ENCODE measurements around the gene ATXN10. TPM values are rescaled to one million over a fixed set of nuclear protein-coding genes. Genes with fewer than 3 reads are reported as not detected.

ATXN10 gene
- total RNA-seq, 1 experiment from 2014 or later = 135 TPM

DNA sequence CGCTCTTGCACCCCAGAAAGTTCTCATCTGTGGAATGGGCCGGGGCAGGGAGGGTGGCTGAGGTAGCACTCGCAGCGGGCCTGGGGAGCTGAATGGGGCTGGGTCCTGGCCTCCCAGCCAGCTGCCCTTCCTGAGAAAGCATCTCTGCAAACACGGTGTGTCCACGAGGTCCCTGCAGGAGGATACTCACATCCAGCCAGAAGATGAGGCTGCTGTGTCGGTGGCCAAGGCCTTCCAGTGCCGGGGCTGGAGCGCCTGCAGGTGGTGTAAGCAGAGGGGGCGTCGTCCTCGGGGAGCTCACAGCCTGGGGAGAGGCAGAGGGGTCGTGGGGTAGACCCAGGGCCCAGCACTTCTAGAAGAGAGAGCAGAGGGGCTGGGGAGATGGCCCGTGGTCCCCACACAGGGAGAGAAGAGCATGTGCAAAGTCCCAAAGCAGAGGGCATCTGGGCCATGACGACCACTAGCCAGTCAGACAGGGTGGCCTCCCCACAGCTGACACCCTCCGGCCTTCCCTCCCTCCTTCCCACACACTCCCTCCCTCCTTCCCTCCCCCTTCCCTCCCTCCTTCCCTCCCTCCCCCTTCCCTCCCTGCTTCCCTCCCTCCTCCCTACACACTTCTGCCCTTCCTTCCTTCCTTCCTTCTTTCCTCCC lies 207.4 kb downstream of the ATXN10 start:
- Histone ChIP-seq H3K9me2 (ENCODE audit: insufficient read depth) (no peaks in the 10 kb centered on the region), H3K27me3 (ENCODE audit: insufficient read depth, low read length) (no peaks in the 10 kb centered on the region), H3K79me2 (ENCODE audit: insufficient read depth, low read length) (no peaks in the 10 kb centered on the region), H3K36me3 (ENCODE audit: control insufficient read depth in 1 of 2, insufficient read depth in 2 of 2, low read length in 2 of 2) (no peaks in the 10 kb centered on the region), H3K9ac (ENCODE audit: low read length) (no peak overlapping the region), H3K4me3 (replicated peaks in 1 of 2; ENCODE audit: low read depth in 1 of 2, low read length in 2 of 2) (no peak overlapping the region), H3K4me1 (ENCODE audit: control insufficient read depth in 1 of 2, insufficient read depth in 2 of 2, low read length in 2 of 2) (peaks cover 4 to 14% of the 10 kb centered on the region in 2 experiments), H4K20me1 (ENCODE audit: insufficient read depth) (no peaks in the 10 kb centered on the region), H3K9me3 (ENCODE audit: control insufficient read depth in 1 of 2, insufficient read depth in 1 of 2, low read depth in 1 of 2, low read length in 2 of 2) (no peaks in the 10 kb centered on the region), H2AFZ (ENCODE audit: low read depth, low read length, poor library complexity, severe bottlenecking) (no peak overlapping the region), H3K4me2 (ENCODE audit: low read length) (no peak overlapping the region), H3K27ac (ENCODE audit: low read depth, low read length) (no peak overlapping the region)
- DNase-seq (ENCODE audit: low read depth, low spot score) (no peak), ATAC-seq (0 out of 2 replicates have a peak, but pooled peaks have one; percentile 15)
- no TSS peak for BruUV-seq (replicated peaks)
- CTCF ChIA-PET = no interaction called here
- POLR2A ChIA-PET = no interaction called here
- TF ChIP-seq EZH2 (IDR thresholded peaks at IDR 0.05) (no peak), MAX (IDR thresholded peaks at IDR 0.05) (no peak), ZNF274 (IDR thresholded peaks at IDR 0.05; ENCODE audit: low read depth, low read length) (no peak), CEBPB (IDR thresholded peaks at IDR 0.05; ENCODE audit: low read depth) (no peak), SP1 (IDR thresholded peaks at IDR 0.05; ENCODE audit: low read depth) (no peak), ZFX (IDR thresholded peaks at IDR 0.05) (no peak), EGR1 (IDR thresholded peaks at IDR 0.05; ENCODE audit: low read depth) (no peak), FOSL1 (IDR thresholded peaks at IDR 0.05; ENCODE audit: low read depth) (no peak), JUND (IDR thresholded peaks at IDR 0.05) (no peak), CBX3 (IDR thresholded peaks at IDR 0.05; ENCODE audit: low read depth) (no peak), POLR2AphosphoS5 (IDR thresholded peaks at IDR 0.05; ENCODE audit: low read depth, low read length) (no peak), ELF1 (IDR thresholded peaks at IDR 0.05; ENCODE audit: borderline replicate concordance, low read depth) (no peak), EZH2phosphoT487 (IDR thresholded peaks at IDR 0.05; ENCODE audit: borderline replicate concordance) (no peak), YY1 (IDR thresholded peaks at IDR 0.05; ENCODE audit: extremely low read depth, insufficient replicate concordance, low read depth, low read length) (no peak), ZBTB33 (IDR thresholded peaks at IDR 0.05; ENCODE audit: extremely low read depth, insufficient replicate concordance, low read length) (no peak), TCF7L2 (IDR thresholded peaks at IDR 0.05; ENCODE audit: borderline replicate concordance, extremely low read depth, insufficient read depth, insufficient read length) (no peak)
- TF ChIP-seq, protein P1, sequence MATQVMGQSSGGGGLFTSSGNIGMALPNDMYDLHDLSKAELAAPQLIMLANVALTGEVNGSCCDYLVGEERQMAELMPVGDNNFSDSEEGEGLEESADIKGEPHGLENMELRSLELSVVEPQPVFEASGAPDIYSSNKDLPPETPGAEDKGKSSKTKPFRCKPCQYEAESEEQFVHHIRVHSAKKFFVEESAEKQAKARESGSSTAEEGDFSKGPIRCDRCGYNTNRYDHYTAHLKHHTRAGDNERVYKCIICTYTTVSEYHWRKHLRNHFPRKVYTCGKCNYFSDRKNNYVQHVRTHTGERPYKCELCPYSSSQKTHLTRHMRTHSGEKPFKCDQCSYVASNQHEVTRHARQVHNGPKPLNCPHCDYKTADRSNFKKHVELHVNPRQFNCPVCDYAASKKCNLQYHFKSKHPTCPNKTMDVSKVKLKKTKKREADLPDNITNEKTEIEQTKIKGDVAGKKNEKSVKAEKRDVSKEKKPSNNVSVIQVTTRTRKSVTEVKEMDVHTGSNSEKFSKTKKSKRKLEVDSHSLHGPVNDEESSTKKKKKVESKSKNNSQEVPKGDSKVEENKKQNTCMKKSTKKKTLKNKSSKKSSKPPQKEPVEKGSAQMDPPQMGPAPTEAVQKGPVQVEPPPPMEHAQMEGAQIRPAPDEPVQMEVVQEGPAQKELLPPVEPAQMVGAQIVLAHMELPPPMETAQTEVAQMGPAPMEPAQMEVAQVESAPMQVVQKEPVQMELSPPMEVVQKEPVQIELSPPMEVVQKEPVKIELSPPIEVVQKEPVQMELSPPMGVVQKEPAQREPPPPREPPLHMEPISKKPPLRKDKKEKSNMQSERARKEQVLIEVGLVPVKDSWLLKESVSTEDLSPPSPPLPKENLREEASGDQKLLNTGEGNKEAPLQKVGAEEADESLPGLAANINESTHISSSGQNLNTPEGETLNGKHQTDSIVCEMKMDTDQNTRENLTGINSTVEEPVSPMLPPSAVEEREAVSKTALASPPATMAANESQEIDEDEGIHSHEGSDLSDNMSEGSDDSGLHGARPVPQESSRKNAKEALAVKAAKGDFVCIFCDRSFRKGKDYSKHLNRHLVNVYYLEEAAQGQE (IDR thresholded peaks at IDR 0.05; ENCODE audit: low read depth) = no peak
- intact Hi-C loops (cut with micrococcal nuclease) = no loop called here
- RAD21 ChIA-PET (ENCODE audit: low non-redundant PET in 1 of 2, low total read pairs in 2 of 2, uncharacterized antibody in 2 of 2, unreplicated experiment in 2 of 2) = no interaction called here
